ENCODE data around the gene MPND. TPM values are rescaled to one million over a fixed set of nuclear protein-coding genes. Genes with fewer than 3 reads are reported as not detected.

MPND gene
- total and polyA plus RNA-seq, 2 of the 13 experiments (the other 11 are each of a cell fraction or from before 2014, with no cell fraction given) = 10.8 to 15.8 TPM

DNA sequence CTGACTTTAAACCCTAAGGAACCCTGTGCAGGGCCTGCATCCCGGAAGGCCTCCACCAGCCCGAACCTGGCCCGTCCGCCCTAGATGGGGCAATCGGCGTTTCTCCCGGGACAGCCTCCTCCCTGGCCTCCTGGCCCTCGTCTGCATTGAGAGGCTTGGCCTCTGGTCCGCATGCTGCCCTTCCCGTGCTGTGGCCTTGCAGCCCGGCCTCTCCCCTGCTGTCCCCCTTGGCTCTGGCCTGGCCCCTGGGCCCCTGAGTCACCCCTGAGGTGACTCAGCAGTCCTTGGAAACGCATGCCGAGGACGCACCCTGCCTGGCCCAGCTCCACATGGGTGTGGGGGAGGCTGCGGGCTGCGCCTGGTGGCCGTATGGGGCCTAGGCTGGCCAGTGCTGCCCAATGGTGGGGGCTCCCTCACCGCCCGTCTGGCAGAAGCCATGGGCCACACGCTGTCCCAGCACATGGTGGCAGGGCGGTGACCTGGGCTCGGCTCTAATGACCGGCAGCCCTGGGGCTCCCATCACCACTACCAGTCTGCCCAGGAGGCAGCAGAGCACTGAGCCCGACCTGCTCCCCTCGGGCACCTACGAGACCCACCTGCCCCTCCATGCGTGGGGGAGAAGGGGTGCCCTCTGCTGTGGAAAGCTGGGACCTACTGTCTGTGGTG lies 31.3 kb downstream of the MPND start (continued):
- TF ChIP-seq, protein P1, sequence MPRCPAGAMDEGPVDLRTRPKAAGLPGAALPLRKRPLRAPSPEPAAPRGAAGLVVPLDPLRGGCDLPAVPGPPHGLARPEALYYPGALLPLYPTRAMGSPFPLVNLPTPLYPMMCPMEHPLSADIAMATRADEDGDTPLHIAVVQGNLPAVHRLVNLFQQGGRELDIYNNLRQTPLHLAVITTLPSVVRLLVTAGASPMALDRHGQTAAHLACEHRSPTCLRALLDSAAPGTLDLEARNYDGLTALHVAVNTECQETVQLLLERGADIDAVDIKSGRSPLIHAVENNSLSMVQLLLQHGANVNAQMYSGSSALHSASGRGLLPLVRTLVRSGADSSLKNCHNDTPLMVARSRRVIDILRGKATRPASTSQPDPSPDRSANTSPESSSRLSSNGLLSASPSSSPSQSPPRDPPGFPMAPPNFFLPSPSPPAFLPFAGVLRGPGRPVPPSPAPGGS (CRISPR knock-in tag; IDR thresholded peaks at IDR 0.05) = peak; percentile 72; the same call in 1 of the 2 replicates
- TF ChIP-seq ZNF451 (CRISPR knock-in tag; IDR thresholded peaks at IDR 0.05) (no peak), ZFP36L2 (CRISPR knock-in tag; IDR thresholded peaks at IDR 0.05) (no peak), ZNF326 (CRISPR knock-in tag; IDR thresholded peaks at IDR 0.05; ENCODE audit: borderline replicate concordance) (no peak), MEIS1 (CRISPR knock-in tag; IDR thresholded peaks at IDR 0.05; ENCODE audit: borderline replicate concordance) (no peak), SIN3B (IDR thresholded peaks at IDR 0.05; ENCODE audit: low read length) (no peak), GLI4 (CRISPR knock-in tag; IDR thresholded peaks at IDR 0.05; ENCODE audit: borderline replicate concordance) (peak; percentile 94; the same call in 1 of the 2 replicates), ZFYVE20 (CRISPR knock-in tag; IDR thresholded peaks at IDR 0.05; ENCODE audit: borderline replicate concordance, low read depth) (no peak), HCFC1 (IDR thresholded peaks at IDR 0.05; ENCODE audit: low read depth, low read length) (no peak), ZNF331 (CRISPR knock-in tag; IDR thresholded peaks at IDR 0.05) (peak; percentile 82), TCF12 (IDR thresholded peaks at IDR 0.05) (no peak), TCF12 (CRISPR knock-in tag; IDR thresholded peaks at IDR 0.05) (peak; percentile 86; the same call in 1 of the 2 replicates), NR2F2 (IDR thresholded peaks at IDR 0.05; ENCODE audit: borderline replicate concordance, low read depth) (no peak), SOX13 (IDR thresholded peaks at IDR 0.05) (no peak), SOX13 (CRISPR knock-in tag; conservative IDR thresholded peaks at IDR 0.05 in 1 of 2, IDR thresholded peaks at IDR 0.05 in 1 of 2) (peak in 1 of 2 experiments; percentile 61; a peak in 2 of 4 replicates), SP2 (CRISPR knock-in tag; IDR thresholded peaks at IDR 0.05) (0 out of 2 replicates have a peak, but pooled peaks have one; percentile 19)
- TF ChIP-seq, protein P2, sequence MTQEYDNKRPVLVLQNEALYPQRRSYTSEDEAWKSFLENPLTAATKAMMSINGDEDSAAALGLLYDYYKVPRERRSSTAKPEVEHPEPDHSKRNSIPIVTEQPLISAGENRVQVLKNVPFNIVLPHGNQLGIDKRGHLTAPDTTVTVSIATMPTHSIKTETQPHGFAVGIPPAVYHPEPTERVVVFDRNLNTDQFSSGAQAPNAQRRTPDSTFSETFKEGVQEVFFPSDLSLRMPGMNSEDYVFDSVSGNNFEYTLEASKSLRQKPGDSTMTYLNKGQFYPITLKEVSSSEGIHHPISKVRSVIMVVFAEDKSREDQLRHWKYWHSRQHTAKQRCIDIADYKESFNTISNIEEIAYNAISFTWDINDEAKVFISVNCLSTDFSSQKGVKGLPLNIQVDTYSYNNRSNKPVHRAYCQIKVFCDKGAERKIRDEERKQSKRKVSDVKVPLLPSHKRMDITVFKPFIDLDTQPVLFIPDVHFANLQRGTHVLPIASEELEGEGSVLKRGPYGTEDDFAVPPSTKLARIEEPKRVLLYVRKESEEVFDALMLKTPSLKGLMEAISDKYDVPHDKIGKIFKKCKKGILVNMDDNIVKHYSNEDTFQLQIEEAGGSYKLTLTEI (CRISPR knock-in tag; conservative IDR thresholded peaks at IDR 0.05) = no peak
- TF ChIP-seq, protein P3, sequence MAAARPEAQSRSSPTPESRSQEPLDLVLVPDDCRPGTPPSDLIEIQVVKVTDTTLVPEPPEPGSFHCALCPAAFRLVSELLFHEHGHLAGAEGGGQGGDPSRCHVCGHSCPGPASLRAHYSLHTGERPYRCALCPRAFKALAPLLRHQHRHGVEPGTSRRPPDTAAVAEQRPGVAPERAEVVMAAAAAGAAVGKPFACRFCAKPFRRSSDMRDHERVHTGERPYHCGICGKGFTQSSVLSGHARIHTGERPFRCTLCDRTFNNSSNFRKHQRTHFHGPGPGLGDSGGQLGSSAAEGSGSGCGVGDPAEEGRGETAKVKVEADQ (CRISPR knock-in tag; IDR thresholded peaks at IDR 0.05; ENCODE audit: borderline replicate concordance) = peak; percentile 80; the same call in 1 of the 2 replicates
- TF ChIP-seq, protein P4, sequence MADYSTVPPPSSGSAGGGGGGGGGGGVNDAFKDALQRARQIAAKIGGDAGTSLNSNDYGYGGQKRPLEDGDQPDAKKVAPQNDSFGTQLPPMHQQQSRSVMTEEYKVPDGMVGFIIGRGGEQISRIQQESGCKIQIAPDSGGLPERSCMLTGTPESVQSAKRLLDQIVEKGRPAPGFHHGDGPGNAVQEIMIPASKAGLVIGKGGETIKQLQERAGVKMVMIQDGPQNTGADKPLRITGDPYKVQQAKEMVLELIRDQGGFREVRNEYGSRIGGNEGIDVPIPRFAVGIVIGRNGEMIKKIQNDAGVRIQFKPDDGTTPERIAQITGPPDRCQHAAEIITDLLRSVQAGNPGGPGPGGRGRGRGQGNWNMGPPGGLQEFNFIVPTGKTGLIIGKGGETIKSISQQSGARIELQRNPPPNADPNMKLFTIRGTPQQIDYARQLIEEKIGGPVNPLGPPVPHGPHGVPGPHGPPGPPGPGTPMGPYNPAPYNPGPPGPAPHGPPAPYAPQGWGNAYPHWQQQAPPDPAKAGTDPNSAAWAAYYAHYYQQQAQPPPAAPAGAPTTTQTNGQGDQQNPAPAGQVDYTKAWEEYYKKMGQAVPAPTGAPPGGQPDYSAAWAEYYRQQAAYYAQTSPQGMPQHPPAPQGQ (CRISPR knock-in tag; IDR thresholded peaks at IDR 0.05; ENCODE audit: borderline replicate concordance) = no peak
- TF ChIP-seq, protein P5, sequence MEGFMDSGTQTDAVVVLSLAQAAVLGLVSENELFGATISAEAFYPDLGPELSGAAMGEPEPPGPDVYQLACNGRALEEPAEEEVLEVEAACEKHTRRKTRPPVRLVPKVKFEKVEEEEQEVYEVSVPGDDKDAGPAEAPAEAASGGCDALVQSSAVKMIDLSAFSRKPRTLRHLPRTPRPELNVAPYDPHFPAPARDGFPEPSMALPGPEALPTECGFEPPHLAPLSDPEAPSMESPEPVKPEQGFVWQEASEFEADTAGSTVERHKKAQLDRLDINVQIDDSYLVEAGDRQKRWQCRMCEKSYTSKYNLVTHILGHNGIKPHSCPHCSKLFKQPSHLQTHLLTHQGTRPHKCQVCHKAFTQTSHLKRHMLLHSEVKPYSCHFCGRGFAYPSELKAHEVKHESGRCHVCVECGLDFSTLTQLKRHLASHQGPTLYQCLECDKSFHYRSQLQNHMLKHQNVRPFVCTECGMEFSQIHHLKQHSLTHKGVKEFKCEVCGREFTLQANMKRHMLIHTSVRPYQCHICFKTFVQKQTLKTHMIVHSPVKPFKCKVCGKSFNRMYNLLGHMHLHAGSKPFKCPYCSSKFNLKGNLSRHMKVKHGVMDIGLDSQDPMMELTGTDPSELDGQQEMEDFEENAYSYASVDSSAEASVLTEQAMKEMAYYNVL (CRISPR knock-in tag; IDR thresholded peaks at IDR 0.05; ENCODE audit: borderline replicate concordance) = peak; percentile 64

Measured in HepG2 (cell line).